AML-193 (cell line): ENCODE results near the gene TMEM8B.
A peak's percentile ranks its signal among the peaks of the same experiment; 100 is the strongest.

Experiments used
- DNase-seq, 2 experiments: peaks; one replicate each; lab custom pipeline; 2025; lab: John Stamatoyannopoulos, UW

The TMEM8B gene

DNA sequence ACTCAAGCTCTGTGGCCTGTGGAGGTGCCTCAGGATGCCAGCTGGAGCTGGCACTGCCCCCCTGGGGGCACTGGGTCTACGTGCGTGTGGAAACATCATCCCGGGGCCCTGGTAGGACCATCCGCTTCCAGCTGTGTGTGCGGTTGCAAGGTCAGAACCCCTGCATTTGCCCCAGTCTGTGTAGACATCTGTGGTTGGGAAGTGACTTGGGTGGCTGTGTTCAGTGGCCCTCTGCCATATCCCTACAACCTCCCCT, 12.5 kb downstream of the TMEM8B start:
- DNase-seq: no peak

GRCh38 chr9:35842020-35842745, 13.2 kb downstream of the TMEM8B start:
- DNase-seq: no peak

- DNase-seq: no peak
These were observed 13.8 kb downstream of the TMEM8B start for GRCh38 chr9:35842795-35843194.

- DNase-seq: peak; percentile 97
These were observed 15.7 kb downstream of the TMEM8B start for GRCh38 chr9:35844628-35845270.

GRCh38 chr9:35845824-35846771, 17.1 kb downstream of the TMEM8B start:
- no peak for DNase-seq

DNA sequence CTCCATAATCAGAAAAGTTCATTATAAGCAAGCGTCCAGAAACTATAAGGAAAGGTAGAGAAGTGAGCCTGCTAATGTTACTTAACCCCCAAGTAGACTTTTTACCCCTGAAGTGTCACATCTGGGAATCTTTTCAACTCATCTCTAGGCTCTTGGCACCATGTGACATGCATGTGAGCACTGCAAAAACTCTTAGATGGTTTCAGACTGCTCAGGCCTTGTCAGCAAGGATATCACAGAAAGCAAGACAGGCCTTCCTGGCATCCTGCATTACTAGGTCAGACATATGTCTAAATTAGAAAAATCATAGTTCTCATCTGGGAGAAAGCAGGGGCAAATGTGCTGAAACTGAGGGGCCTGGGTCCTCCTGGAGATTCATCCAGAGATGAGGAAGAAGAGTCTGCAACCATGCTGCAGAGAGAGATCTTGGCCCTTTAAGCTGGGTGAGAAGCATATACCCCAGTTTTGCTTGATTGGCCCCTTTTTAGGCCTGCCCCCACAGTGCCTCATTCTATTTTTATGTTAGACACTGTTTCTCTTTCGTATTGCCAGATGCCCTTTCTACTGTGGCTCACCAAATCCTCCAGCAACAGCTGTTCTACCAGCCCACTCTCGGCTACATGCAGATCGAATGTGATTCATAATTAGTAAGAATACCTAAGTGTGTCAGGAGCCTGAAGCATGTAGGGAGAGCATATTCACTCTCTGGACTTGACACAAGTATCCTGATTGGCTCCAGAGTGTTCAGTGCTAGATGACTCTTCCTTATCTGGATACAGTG, 19.0 kb downstream of the TMEM8B start:
- no peak for DNase-seq

GRCh38 chr9:35852267-35852815, 23.3 kb downstream of the TMEM8B start:
- DNase-seq: no peak

DNA sequence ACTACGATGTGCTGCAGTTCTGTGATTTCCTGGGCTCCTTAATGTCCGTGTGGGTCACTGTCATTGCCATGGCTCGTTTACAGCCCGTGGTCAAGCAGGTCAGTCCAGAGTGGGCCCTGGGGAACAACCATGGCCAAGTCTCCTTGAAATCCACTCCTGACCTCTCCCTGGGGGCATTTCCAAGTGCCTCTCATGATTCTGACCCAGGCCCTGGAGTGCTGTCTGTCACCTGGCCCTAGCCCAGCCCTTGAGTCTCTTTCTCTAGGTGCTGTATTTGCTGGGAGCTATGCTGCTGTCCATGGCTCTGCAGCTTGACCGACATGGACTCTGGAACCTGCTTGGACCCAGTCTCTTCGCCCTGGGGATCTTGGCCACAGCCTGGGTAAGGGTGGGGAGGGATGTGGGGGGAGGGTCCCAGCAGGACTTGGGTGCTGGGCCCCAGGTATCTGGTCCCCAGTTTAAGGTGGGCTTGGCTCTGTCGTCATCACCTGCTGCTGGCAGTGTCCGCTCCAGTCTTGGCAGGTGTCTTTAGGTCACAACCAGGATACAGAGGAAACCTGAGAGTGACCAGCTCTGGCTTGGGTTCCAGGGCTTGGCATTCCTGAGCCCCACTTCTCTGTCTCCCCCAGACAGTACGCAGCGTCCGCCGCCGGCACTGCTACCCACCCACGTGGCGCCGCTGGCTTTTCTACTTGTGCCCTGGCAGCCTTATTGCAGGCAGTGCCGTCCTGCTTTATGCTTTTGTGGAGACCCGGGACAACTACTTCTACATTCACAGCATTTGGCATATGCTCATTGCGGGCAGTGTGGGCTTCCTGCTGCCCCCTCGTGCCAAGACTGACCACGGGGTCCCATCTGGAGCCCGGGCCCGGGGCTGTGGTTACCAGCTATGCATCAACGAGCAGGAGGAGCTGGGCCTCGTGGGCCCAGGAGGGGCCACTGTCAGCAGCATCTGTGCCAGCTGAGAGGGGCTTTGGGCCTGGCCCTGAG, 24.1 kb downstream of the TMEM8B start:
- DNase-seq: no peak

DNA sequence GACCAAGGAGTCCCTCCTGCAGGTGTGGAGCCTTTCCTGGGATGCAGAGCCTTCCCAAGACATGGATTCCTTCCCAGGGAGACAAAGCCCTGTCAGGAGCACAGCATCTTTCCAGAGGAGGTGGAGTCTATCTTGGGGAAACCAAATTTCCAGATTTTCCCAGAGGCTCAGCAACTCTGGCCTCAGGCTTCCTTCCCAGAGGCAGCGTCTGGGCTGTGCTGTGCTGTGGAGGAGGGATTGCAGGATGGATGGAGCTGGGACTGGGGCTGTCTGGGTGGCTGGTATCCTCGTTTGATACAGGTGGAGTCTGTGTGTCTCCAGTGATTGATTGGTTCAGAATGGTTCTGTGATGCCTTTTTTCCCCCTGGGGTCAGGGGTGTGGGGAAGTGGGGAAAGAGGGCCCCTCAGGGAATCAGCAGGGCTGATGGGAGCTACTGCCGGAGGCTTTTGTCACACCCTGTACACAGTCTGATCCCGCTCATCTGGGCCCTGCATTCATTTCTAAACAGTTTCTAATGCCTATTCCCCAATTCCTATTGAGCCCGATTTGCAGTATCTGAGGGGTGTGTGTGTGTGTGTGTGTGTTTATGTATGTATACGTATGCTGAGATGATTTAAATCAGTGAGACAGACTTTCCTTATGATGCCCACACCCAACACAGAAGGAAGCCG, 25.2 kb downstream of the TMEM8B start:
- no peak for DNase-seq

DNA sequence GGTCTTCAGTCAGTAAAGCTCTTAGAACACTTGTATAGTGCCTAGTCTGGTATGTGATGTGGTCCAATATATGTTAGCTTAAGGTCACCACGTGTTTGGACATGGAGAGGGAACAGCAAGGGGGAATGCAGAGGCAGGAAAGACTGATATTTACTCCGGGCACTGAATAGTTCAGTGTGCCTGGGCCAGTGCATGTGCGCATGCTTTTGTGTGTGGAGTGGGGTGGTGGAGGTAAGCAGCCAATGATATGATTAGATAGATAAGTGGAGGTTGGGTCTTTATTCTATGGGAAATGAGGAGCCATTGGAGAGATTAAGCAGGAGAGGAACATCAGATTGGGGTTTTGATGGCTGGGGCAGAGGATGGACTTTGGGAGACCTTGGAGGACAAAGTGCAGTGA, 27.2 kb downstream of the TMEM8B start:
- DNase-seq: no peak

DNA sequence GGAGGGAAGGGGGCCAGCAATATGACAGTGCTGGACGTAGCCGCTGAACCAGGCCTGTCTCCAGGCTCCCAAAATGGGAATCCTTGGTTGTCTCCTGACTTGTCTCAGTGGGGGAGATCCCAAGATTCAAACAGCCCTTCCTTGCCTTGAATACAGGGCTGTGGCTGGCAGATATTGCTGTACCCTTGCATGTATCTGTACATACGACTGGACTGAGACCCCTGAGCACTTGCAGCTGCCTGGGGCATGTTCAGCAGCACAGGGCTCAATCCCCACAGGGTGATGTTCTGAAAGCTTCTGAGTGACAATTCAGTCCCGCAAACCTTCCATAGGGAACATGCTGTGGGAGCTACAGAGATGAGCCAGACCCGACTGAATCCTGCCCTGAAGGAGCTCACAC, 27.9 kb downstream of the TMEM8B start:
- DNase-seq: no peak

GRCh38 chr9:35858458-35858857, 29.4 kb downstream of the TMEM8B start:
- no peak for DNase-seq

DNA sequence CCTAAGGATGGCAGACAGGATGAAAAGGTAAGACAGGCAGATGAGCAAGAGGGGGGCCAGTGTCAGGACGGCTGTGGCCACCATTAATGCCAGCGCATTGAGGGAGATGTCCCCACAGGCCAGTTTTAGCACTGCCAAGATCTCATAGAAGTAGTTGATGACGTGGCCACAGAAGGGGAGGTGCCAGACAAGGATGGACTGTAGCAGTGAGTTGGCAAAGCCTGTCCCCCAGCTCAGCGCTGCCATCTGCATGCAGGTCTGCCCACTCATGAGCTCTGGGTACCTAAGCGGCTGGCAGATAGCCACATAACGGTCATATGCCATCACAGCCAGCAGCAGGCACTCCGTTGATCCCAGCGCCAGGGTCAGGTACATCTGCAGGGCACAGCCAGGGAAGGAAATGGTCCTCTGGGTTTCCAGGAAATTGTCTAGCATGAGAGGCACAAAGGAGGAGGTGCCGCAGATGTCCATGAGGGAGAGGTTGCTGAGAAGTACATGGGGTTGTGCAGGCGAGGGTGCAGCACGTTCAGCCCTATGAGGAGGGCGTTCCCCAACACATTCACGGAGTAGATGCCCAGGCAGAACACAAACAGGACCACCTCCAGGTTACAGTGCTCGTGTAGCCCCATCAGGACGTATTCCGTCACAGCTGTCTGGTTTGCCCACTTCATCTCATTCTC, 30.4 kb downstream of the TMEM8B start:
- DNase-seq: peak in 1 of 2 experiments; percentile 19

GRCh38 chr9:35859990-35860339, 30.9 kb downstream of the TMEM8B start:
- DNase-seq: no peak

- DNase-seq: no peak
These were observed 32.3 kb downstream of the TMEM8B start for GRCh38 chr9:35861161-35861897.

- DNase-seq: no peak
These were observed 33.3 kb downstream of the TMEM8B start for GRCh38 chr9:35862328-35862727.

- no peak for DNase-seq
These were observed 34.6 kb downstream of the TMEM8B start for GRCh38 chr9:35863583-35863982.

DNA sequence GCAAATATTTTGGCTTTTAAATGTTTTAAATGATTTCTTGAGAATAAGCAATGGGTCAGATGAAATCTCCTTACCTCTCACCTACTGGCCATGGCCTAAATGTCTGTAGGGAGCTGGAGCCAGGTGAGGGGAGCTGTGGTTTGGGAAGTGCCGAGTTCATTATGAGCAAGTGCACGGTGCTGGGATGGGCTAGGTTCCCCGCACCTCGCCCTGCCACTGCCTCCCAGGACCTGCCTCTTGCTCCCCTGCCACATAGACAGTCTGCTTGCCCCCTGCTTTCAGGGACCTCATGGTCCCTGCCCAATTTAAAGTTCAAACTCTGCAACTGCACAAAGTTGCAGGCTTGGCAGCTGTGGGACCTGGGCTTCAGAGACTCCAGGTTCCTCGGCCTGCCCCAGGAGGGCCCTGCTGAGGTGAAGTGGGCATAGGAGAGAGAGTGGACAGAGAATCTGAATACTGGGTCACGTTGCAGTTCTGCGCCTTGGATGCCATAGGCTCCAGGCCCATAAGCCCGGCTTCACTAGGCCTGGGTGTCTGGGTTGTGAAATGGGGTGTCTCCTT, 35.7 kb downstream of the TMEM8B start:
- DNase-seq: no peak

GRCh38 chr9:35867538-35867937, 38.5 kb downstream of the TMEM8B start:
- DNase-seq: no peak
